Measurements from ENCODE around the gene PLA2G4E. TPM values are rescaled to one million over a fixed set of nuclear protein-coding genes. Genes with fewer than 3 reads are reported as not detected.

PLA2G4E gene
- total and polyA plus RNA-seq, 9 of the 15 experiments (the other 6 are each of a cell fraction or from before 2014, with no cell fraction given): 0.03 TPM; not detected in 8

DNA sequence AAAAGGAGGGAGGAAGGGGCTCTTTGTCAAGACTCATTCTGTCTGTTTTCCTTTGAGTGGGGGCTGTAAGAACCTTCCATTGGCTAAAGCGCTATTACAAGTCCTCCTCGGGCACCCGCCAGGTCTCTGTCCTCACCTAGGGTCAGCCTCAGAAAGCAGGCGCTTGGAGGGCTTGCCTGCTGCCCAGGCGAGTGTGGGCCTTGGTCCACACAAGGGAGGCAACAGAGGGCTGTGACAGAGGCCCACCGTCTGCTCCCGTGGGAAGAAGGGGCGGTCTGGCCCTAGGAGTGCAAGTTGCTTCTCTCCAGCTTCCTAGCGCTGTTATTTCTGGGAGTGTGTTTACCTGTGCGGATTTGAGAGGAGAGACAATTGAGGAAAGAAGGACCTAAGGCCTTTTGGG is 24.5 kb downstream of the PLA2G4E start:
- CTCF ChIA-PET (ENCODE audit: low intra/inter-chr PET ratio): interaction anchor here (0.7 kb wide), 1 partner anchor 15 kb away, joined by 3 read pairs; no protein-coding TSS in a partner anchor
- Histone ChIP-seq H3K27me3 (ENCODE audit: control insufficient read depth in 2 of 2, insufficient read depth in 2 of 2, low read length in 2 of 2) (peaks cover 40 to 71% of the 10 kb centered on the region in 2 experiments), H3K4me1 (replicated peaks in 1 of 2; ENCODE audit: control insufficient read depth in 2 of 2, insufficient read depth in 2 of 2, low read length in 2 of 2) (no peaks in the 10 kb centered on the region), H3K9me3 (replicated peaks; ENCODE audit: control insufficient read depth, insufficient read depth, low read depth, low read length) (no peaks in the 10 kb centered on the region), H3K9ac (ENCODE audit: insufficient read depth in 1 of 2, low read depth in 2 of 2, low read length in 2 of 2) (no peak overlapping the region), H3K9me1 (ENCODE audit: control insufficient read depth, insufficient read depth, low read length) (no peaks in the 10 kb centered on the region), H3K4me3 (no peak overlapping the region), H3K4me2 (ENCODE audit: insufficient read depth, low read length) (no peak overlapping the region), H4K20me1 (replicated peaks; ENCODE audit: control insufficient read depth, insufficient read depth, low read length) (peaks cover 18% of the 10 kb centered on the region), H3K27ac (ENCODE audit: extremely low read depth, low read depth, low read length) (no peak overlapping the region), H3K36me3 (ENCODE audit: control insufficient read depth, insufficient read depth, low read length) (no peaks in the 10 kb centered on the region), H3K79me2 (ENCODE audit: control insufficient read depth, insufficient read depth, low read length) (no peaks in the 10 kb centered on the region), H2AFZ (ENCODE audit: low read depth, low read length) (no peak overlapping the region)
- ATAC-seq (no peak), FAIRE-seq (no peak), DNase-seq (ENCODE audit: extremely low read depth in 1 of 4, low spot score in 3 of 4) (no peak)
- POLR2A ChIA-PET: interaction anchor here (0.6 to 1.1 kb wide), 2 partner anchors 11 to 1496 kb away, joined by 3 read pairs; no protein-coding TSS in a partner anchor
- in situ Hi-C loops (cut with MboI) (no loop called here), intact Hi-C loops (cut with micrococcal nuclease) (no loop called here)
- no TSS peak for BruUV-seq (replicated peaks)
- 3% methylated on average over 9 of the region's 10 CpGs for WGBS (ENCODE audit: insufficient coverage, low coverage, missing lambda C conversion rate)
- TF ChIP-seq XRCC5 (IDR thresholded peaks at IDR 0.05; ENCODE audit: low read depth, low read length) (no peak), SETDB1 (IDR thresholded peaks at IDR 0.05; ENCODE audit: low read length) (no peak), CCNT2 (IDR thresholded peaks at IDR 0.05; ENCODE audit: borderline replicate concordance, extremely low read depth, insufficient read length, low read depth, low read length) (no peak), MAZ (CRISPR knock-in tag; conservative IDR thresholded peaks at IDR 0.05 in 1 of 2, IDR thresholded peaks at IDR 0.05 in 1 of 2) (no peak), KLF13 (tag; IDR thresholded peaks at IDR 0.05; ENCODE audit: borderline replicate concordance, low read depth) (no peak), NONO (IDR thresholded peaks at IDR 0.05; ENCODE audit: low read depth in 2 of 2, low read length in 1 of 2) (no peak), MYC (IDR thresholded peaks at IDR 0.05; ENCODE audit: low read depth, low read length) (no peak), MYC (CRISPR knock-in tag; IDR thresholded peaks at IDR 0.05; ENCODE audit: borderline replicate concordance, low read depth) (no peak), CEBPB (tag; IDR thresholded peaks at IDR 0.05) (no peak), ELF4 (CRISPR knock-in tag; IDR thresholded peaks at IDR 0.05) (no peak), EHMT2 (IDR thresholded peaks at IDR 0.05) (no peak)
- TF ChIP-seq, protein P1, sequence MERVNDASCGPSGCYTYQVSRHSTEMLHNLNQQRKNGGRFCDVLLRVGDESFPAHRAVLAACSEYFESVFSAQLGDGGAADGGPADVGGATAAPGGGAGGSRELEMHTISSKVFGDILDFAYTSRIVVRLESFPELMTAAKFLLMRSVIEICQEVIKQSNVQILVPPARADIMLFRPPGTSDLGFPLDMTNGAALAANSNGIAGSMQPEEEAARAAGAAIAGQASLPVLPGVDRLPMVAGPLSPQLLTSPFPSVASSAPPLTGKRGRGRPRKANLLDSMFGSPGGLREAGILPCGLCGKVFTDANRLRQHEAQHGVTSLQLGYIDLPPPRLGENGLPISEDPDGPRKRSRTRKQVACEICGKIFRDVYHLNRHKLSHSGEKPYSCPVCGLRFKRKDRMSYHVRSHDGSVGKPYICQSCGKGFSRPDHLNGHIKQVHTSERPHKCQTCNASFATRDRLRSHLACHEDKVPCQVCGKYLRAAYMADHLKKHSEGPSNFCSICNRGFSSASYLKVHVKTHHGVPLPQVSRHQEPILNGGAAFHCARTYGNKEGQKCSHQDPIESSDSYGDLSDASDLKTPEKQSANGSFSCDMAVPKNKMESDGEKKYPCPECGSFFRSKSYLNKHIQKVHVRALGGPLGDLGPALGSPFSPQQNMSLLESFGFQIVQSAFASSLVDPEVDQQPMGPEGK (CRISPR knock-in tag; IDR thresholded peaks at IDR 0.05; ENCODE audit: borderline replicate concordance): no peak
- TF ChIP-seq, protein P2, sequence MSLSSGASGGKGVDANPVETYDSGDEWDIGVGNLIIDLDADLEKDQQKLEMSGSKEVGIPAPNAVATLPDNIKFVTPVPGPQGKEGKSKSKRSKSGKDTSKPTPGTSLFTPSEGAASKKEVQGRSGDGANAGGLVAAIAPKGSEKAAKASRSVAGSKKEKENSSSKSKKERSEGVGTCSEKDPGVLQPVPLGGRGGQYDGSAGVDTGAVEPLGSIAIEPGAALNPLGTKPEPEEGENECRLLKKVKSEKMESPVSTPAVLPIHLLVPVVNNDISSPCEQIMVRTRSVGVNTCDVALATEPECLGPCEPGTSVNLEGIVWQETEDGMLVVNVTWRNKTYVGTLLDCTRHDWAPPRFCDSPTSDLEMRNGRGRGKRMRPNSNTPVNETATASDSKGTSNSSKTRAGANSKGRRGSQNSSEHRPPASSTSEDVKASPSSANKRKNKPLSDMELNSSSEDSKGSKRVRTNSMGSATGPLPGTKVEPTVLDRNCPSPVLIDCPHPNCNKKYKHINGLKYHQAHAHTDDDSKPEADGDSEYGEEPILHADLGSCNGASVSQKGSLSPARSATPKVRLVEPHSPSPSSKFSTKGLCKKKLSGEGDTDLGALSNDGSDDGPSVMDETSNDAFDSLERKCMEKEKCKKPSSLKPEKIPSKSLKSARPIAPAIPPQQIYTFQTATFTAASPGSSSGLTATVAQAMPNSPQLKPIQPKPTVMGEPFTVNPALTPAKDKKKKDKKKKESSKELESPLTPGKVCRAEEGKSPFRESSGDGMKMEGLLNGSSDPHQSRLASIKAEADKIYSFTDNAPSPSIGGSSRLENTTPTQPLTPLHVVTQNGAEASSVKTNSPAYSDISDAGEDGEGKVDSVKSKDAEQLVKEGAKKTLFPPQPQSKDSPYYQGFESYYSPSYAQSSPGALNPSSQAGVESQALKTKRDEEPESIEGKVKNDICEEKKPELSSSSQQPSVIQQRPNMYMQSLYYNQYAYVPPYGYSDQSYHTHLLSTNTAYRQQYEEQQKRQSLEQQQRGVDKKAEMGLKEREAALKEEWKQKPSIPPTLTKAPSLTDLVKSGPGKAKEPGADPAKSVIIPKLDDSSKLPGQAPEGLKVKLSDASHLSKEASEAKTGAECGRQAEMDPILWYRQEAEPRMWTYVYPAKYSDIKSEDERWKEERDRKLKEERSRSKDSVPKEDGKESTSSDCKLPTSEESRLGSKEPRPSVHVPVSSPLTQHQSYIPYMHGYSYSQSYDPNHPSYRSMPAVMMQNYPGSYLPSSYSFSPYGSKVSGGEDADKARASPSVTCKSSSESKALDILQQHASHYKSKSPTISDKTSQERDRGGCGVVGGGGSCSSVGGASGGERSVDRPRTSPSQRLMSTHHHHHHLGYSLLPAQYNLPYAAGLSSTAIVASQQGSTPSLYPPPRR (CRISPR knock-in tag; IDR thresholded peaks at IDR 0.05; ENCODE audit: borderline replicate concordance): no peak
- TF ChIP-seq, protein P3, sequence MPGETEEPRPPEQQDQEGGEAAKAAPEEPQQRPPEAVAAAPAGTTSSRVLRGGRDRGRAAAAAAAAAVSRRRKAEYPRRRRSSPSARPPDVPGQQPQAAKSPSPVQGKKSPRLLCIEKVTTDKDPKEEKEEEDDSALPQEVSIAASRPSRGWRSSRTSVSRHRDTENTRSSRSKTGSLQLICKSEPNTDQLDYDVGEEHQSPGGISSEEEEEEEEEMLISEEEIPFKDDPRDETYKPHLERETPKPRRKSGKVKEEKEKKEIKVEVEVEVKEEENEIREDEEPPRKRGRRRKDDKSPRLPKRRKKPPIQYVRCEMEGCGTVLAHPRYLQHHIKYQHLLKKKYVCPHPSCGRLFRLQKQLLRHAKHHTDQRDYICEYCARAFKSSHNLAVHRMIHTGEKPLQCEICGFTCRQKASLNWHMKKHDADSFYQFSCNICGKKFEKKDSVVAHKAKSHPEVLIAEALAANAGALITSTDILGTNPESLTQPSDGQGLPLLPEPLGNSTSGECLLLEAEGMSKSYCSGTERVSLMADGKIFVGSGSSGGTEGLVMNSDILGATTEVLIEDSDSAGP (CRISPR knock-in tag; IDR thresholded peaks at IDR 0.05): no peak
